Fibroblast of villous mesenchyme (primary cell): Measurements from ENCODE around the gene POPDC3. TPM values are rescaled to one million over a fixed set of nuclear protein-coding genes. Genes with fewer than 3 reads are reported as not detected.

Source experiments
- DNase-seq: peaks from one replicate; pipeline ENCODE4 v3.0.0-alpha.2; 2010; ENCODE audit warnings: low read depth
- H3K4me3 ChIP-seq: 2 replicates; pipeline ENCODE4 v1.5.1; 2011; ENCODE audit warnings: low read depth, mild to moderate bottlenecking, low read length
- total RNA-seq: library from RNA; depleted of rRNA; stranded (reverse); fragments of >200 nt; gene quantifications from 2 replicates; pipeline ENCODE4 v1.2.3, GENCODE V29; 2012
- TF ChIP-seq, protein P1 (sequence below): IDR thresholded peaks from 2 replicates; pipeline ENCODE4 v1.5.1; 2012; ENCODE audit warnings: low read depth, mild to moderate bottlenecking, low read length; ENCODE audit not compliant: insufficient read depth

Gene POPDC3
- total RNA-seq, 1 donor = 19.4 TPM

DNA sequence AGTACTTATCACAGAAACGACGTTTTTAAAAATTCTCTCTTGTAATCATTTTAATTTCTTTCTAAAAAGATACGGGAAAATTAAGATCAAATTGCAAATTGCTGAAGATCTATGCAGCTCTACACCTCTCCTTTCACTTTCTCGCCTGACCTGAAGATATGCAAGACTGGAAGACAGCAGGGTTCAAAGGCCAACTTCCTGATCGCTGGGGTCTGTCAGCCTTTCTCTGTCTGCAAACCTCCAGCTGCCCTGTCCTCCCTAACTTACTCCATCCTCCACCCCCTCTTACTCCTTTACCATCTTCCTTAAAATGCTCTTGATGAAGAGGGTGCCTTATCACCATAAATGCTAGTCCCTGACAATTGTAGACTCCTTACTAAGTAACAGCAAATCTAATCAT lies 63.7 kb downstream of the POPDC3 start:
- TF ChIP-seq, protein P1, sequence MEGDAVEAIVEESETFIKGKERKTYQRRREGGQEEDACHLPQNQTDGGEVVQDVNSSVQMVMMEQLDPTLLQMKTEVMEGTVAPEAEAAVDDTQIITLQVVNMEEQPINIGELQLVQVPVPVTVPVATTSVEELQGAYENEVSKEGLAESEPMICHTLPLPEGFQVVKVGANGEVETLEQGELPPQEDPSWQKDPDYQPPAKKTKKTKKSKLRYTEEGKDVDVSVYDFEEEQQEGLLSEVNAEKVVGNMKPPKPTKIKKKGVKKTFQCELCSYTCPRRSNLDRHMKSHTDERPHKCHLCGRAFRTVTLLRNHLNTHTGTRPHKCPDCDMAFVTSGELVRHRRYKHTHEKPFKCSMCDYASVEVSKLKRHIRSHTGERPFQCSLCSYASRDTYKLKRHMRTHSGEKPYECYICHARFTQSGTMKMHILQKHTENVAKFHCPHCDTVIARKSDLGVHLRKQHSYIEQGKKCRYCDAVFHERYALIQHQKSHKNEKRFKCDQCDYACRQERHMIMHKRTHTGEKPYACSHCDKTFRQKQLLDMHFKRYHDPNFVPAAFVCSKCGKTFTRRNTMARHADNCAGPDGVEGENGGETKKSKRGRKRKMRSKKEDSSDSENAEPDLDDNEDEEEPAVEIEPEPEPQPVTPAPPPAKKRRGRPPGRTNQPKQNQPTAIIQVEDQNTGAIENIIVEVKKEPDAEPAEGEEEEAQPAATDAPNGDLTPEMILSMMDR = no peak
- no peak overlapping the region for H3K4me3 ChIP-seq
- no peak for DNase-seq

DNA sequence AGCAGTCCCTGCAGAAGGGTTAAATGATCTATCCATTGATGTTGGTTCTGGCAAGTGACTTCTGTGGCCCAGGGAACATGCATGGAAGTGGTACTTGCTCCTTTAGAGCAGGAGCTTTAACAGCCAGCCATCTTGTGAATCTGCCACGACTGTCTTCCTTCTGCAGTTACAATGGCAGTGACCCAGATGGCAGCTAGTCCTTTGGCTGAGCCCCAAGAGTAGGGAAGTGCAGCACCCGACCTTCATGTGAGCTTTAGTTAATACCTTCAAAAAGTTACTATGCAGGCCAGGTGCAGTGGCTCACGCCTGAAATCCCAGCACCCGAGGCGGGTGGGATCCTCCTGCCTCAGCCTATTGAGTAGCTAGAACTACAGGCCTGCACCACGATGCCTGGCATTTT lies 66.4 kb downstream of the POPDC3 start:
- DNase-seq = no peak
- TF ChIP-seq, protein P1 = no peak
- no peak overlapping the region for H3K4me3 ChIP-seq

DNA sequence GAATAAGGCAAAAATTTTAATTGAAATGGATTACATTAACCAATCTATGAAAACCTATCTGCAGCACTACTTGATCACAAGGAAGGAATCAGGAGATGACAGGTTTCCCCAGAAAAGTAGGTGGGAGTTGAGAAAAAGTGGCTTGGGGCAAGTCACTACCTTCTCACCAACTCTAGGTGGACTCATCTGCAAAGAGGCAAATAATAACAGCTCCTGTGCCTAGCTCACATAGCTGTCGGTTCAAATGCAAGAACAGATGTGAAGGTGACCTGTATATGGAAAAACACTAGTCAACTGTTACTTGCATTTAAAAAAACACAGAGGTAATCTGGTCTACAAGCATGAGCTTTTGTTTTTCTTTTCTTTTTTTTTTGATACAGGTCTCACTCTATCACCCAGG lies 67.2 kb downstream of the POPDC3 start:
- H3K4me3 ChIP-seq = no peak overlapping the region
- TF ChIP-seq, protein P1 = no peak
- DNase-seq = no peak

DNA sequence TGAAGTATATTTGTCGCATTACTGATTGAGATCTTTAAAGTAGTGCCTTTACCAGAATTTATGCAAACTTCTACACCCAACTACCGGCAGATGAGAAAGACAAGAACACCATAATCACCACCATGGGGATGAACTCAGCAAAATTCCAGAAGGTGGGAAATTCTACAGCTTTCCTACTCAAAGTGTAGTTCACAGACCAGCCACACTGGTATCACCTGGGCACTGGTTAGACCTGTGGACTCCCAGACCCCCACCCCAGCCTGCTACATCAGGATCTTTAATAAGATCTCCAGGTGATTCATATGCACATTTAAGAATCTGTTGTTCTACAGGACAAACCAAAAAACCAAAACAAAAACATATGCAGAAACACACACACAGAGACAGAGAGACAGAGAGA lies 67.9 kb downstream of the POPDC3 start:
- H3K4me3 ChIP-seq = no peak overlapping the region
- DNase-seq = no peak
- TF ChIP-seq, protein P1 = no peak

DNA sequence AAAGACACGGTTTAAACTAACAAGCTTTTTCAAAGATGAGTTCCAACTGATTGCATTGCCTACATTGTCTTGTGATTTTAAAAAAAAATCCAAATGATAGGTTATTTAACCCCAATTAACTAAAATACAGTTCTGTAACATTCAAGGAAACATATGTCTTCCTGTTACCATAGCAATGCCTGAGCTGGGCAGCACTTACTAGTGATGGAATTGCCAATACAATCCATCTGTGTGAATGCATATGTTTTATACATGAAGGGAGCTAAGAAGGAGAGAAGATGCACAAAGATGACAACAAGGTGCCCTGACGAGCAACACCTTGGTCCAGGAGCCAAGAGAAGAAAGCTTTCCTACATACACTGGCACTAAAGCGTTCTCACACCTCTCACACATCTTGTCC lies 68.7 kb downstream of the POPDC3 start:
- no peak overlapping the region for H3K4me3 ChIP-seq
- TF ChIP-seq, protein P1 = no peak
- DNase-seq = no peak

DNA sequence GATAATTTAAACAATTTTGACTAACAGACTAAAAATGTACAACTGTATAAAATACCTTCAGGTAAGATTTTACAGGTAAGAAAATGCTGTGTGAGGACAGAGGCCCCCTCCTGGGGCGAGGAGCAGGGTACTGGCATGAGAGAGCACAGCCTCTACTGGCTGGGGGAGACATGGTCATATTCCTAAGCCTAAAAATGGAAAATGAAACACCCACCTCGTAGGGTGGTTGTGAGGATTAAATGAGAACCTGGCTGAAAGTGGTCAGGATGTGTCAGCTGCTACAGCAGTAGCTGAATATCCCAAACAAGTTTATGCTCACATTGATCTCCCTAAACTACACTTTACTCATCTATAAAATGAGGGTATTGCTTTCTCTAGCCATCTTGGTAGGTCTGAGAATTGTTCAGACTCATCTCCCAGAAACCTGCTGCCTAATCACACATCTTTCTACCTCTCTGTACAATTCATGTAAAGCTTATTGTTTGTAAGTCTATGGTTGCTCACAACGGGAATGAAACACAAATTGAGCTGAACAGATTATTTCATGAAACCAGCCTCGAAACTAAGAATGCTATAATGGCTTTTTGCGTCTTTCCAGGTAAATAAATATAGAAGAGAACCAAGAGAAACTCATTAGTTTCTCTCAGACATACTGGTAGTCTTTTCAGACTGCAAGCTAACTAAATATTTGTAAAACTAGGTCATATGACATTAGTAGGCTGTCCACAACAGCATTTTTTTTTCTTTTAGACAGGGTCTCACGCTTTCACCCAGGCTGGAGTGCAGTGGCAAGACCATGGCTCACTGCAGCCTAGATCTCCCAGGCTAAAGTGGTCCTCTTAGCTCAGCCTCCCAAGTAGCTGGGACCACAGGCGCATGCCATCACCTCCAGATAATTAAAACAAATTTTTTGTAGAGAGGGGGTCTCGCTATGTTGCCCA lies 69.6 kb downstream of the POPDC3 start:
- TF ChIP-seq, protein P1 = no peak
- no peak for DNase-seq
- H3K4me3 ChIP-seq = no peak overlapping the region
